Stimulated activated CD8-positive, alpha-beta memory T cell treated with anti-CD3 and anti-CD28 coated beads, Interleukin-2, amount 100 ng/mL, for 48 hours (primary cell): Measurements from ENCODE around the gene SLIT3.
"Not testable (repeated sequence)": the region's sequence is repeated elsewhere in the genome, so short reads cannot be mapped to it uniquely, and the experiment has no call there.

Experiments used
- DNase-seq, 2 donors: peaks; one replicate each; pipeline ENCODE4 v3.0.0-alpha.2; 2020; ENCODE audit warnings: low read depth in 2 of 2

Gene SLIT3

GRCh38 chr5:168771678-168772077 lies 529.3 kb downstream of the SLIT3 start:
- no peak for DNase-seq

- no peak for DNase-seq
Observed at GRCh38 chr5:168770996-168771395, 529.9 kb downstream of the SLIT3 start.

- DNase-seq: no peak
Observed at GRCh38 chr5:168770036-168770498, 530.9 kb downstream of the SLIT3 start.

DNA sequence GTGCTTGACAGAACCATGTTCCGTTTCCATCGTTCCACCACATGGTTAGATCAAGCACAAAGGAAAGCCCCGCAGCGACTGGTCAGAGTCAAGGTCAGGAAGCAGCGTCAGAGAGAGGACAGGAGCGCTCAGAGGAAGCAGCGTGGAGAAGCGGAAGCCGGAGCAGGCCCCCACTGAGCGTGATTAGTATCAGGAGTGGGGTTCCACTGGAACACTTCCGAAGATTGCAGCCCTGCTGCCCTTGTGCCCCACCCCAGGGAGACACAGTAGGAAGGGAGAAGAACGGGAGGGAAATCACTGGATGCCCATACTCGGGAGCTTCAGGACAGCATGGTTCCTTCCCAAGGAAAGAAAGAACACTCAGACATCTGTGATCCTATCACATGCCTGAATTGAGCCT lies 532.8 kb downstream of the SLIT3 start:
- DNase-seq: no peak

GRCh38 chr5:168766426-168766700 lies 534.6 kb downstream of the SLIT3 start:
- DNase-seq: no peak

- no peak for DNase-seq
Observed at GRCh38 chr5:168765551-168766425, 535.2 kb downstream of the SLIT3 start.

- no peak for DNase-seq
Observed at GRCh38 chr5:168765086-168765550, 535.8 kb downstream of the SLIT3 start.

DNA sequence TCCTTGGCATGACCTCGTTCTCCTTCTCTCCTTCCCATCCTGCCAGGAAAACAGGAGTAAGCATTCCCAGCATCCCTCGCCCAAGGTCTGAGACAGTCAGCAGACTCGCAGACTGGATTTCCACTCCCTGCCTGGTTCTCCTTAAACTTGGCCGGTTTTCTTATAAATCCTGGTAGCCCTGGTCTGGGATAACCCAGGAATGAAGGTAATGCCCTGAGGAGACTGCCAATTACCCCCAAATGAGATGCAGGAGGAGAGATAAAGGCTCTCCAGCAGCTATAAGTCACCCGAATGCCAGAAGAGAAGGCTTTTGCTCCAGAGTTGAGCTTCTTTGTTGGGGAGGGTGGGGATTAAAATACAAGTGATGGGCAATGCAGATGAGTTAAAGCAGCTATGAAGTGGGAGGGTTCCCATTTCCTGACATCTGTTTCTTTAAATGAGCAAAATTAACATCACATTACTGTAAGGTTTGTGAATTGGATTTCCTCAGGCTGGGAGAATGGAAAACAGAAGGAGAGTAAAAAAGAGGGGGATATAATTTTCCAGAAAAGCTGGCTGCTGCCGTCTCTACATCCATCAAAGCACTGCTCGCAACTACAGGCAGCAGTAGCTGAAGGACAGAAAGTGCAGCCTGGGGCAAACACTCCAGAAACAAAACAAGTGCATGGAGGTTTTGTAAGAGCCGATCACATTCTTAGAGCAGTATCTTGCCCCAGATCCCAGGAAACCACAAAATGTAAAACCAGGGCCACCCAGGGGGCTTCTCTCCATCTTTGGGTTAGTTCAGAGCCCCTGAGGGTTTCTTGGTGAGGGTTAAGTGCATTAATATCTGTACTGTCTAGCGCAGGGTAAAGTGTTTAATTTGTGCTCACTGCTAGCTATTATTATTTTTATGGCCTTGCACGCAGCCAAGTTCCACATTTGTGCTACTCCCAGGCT lies 544.2 kb downstream of the SLIT3 start:
- DNase-seq: no peak

DNA sequence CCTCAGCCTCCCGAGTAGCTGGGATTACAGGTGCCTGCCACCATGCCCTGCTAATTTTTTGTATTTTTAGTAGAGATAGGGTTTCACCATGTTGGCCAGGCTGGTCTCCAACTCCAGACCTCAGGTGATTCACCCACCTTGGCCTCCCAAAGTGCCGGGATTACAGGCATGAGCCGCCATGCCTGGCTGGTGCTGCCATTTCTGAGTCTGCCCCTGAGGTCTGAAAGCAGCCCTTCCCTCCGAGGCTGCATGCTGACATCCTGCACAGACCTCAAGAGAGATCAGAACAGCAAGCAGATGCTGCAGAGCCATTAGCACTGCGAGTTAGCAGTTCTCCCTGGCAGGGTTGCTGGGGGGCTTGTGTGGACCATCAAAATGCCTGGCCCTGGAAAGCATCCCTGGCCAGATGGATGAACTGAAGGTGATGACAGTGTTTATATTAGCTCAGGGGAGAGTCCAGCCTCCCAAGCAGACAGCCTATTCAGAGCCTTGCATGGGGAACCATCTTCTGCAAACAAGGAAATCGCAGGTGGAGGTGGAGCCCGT lies 545.3 kb downstream of the SLIT3 start:
- no peak for DNase-seq

DNA sequence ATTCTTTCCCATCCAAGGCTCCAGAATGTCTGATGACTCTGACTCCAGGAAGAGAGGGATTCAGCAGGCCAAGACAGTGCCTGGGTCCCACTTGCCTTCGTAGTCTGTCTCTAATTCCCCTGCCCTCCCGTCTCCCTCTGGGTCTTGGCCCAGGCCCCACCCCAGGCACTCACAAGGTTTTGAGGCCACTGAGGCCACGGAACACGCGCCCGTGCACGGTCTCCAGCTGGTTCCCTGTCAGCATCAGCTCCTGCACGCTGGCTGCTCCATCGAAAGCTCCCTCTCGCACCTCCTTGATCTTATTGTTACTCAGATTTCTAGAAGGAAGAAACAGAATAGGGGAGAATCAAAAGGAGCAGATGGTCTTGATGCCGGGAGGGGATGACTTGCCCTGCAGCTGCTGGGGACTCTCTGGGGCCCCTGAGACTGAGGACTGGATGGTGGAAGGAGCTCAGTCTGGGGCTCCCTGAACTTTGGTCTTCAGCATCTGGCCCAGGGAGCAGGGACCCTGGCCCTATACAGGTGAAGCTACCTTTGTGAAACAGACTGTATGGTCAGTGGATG lies 547.2 kb downstream of the SLIT3 start:
- no peak for DNase-seq

- DNase-seq: no peak
Observed at GRCh38 chr5:168752416-168753190, 548.3 kb downstream of the SLIT3 start.

DNA sequence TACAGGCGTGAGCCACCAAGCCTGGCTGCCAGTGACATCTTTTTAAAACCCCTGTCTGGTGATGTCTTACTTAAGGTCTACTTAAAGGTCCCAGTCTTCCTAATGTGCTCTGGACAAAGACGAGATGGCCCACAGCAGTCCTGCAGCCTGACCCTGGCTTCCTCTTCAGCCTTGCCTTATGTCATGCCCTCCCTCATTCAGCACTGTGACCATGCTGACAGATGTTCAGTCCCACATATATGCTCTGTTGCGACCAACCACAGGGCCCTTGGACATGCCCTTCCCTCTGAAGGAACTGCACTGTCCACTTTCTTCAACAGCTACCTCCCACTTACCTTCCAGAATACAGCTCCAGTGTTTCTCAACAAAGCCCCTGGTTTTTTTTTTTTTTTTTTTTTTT lies 548.9 kb downstream of the SLIT3 start:
- DNase-seq: no peak

GRCh38 chr5:168750926-168751325 lies 550.0 kb downstream of the SLIT3 start:
- no peak for DNase-seq

DNA sequence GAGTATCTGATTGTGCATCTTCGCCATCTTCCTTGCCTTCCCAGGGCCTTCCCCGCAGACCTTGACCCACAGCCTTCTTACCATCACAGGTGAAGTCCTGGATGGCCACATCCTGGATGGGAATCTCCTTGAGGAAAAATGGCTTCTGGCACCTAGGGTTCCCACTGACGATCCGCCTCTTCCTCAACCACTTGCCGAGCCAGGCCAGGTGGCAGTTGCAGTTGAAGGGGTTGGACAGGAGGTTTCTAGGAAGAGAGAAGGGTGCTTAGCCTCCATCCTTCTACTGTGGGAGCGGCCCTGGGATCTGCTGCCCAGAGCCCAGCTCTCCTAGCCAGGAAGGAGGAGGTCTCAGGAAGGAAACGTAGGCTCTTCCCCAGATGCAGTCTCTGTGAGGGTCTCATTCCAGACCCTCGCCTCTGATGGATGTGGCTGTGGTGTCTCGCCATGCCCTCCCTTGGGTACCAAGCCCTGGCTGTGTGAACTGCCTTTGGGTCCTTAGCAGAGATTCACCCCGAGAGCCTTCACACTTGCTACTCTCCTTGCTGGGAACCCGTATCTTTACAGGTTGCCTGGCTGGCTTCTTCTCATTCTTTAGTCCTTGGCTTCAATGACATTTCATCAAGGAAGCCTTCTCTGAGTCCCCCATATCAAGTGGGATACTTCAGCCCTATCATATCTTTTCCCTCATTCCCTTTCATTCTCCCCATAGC lies 551.4 kb downstream of the SLIT3 start:
- no peak for DNase-seq

DNA sequence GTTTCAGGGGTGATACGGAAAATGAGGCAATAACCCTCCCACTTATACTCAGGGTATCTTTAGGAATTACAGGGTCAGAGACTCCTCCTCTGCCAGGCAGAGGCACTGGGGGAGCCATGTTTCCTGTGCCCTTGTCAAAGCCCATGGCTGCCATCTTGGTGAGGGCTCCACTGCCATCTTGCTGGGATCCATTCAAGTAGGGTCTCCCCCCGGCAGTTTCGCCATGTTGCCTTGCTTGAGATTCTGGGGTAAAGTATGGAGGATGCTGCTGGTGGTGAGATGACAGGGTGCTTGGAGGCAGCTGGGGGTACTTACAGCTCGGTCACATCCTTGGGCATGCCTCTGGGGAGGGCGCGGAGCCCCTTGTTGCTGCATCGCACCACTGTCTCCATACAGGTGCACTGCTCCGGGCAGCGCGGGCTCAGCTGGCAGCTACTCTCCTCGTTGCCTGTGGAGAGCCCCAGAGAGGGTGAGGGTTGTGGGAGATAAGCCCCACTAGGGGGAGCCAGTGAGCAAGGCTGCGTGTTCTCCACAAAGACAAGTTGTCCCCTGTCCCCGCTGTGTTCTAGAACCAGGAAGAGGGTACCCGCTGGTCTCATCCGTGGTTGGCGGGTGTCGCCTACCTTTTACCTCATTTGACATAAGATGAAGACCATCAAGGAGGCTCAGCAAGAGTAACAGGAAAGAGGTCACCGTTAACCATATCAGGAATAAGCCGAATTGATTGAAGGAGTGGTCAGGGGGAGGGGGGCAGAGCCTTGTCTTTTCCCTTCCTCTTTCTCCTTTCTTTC lies 552.8 kb downstream of the SLIT3 start:
- DNase-seq: peak; percentile 27 to 42

- DNase-seq: no peak
Observed at GRCh38 chr5:168746893-168747640, 553.9 kb downstream of the SLIT3 start.

- DNase-seq: not testable (repeated sequence)
Observed at GRCh38 chr5:168746126-168746892, 554.6 kb downstream of the SLIT3 start.

DNA sequence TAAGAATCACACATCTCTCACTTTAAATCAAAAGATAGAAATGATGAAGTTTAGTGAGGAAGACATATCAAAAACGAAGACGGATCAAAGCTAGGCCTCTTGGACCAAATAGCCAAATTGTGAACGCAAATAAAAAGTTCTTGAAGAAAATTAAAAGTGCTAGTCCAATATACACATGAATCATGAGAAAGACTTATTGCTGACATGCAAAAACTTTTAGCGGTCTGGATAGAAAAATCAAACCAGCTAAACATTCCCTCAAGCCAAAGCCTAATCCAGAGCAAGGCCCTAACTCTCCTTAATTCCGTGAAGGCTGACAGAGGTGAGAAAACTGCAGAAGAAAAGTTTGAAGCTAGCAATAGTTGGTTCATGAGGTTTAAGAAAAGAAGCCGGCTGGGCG lies 557.3 kb downstream of the SLIT3 start:
- DNase-seq: no peak
